Natural killer cell (primary cell): ENCODE results near the gene ATP5F1E. TPM values are rescaled to one million over a fixed set of nuclear protein-coding genes. Genes with fewer than 3 reads are reported as not detected.

Experiments
- ATAC-seq, 3 donors: fragments of 150-1000 bp in 2 of 3; fragments of 200-7000 bp in 1 of 3; cut with Tn5 transposase; 1 replicate in 1 of 3; 2 replicates in 2 of 3; pipeline ENCODE4 v1.10.0; 2021; ENCODE audit warnings: mild to moderate bottlenecking in 2 of 3, moderate library complexity in 2 of 3
- DNase-seq, 2 donors: peaks; one replicate each; pipeline versions ENCODE4 v3.0.0 to v3.0.0-alpha.2; 2013 to 2021; ENCODE audit warnings: mixed read lengths in 1 of 2
- H3K27ac ChIP-seq: one replicate; pipeline ENCODE4 v1.5.1; 2013; ENCODE audit warnings: mild to moderate bottlenecking, low read length
- H3K27me3 ChIP-seq: one replicate; pipeline ENCODE4 v1.6.1; 2013; ENCODE audit warnings: low read length; ENCODE audit not compliant: control insufficient read depth, insufficient read depth
- H3K36me3 ChIP-seq: one replicate; pipeline ENCODE4 v1.6.1; 2013; ENCODE audit warnings: low read length; ENCODE audit not compliant: control insufficient read depth, insufficient read depth
- H3K4me1 ChIP-seq: one replicate; pipeline ENCODE4 v1.6.1; 2013; ENCODE audit warnings: low read length; ENCODE audit not compliant: control insufficient read depth, insufficient read depth
- H3K4me3 ChIP-seq: one replicate; pipeline ENCODE4 v1.5.1; 2013; ENCODE audit warnings: low read length
- H3K9me3 ChIP-seq: one replicate; pipeline ENCODE4 v1.6.1; 2013; ENCODE audit warnings: low read length; ENCODE audit not compliant: control insufficient read depth, insufficient read depth
- H3K27ac Mint-ChIP-seq, 2 donors: one replicate each; pipeline ENCODE4 v1.8.0; 2022; ENCODE audit warnings: mild to moderate bottlenecking in 2 of 2, mixed read lengths in 2 of 2, moderate library complexity in 1 of 2
- H3K27me3 Mint-ChIP-seq, 2 donors: one replicate each; pipeline ENCODE4 v1.8.0; 2022; ENCODE audit warnings: low read depth in 2 of 2, mixed read lengths in 2 of 2
- H3K36me3 Mint-ChIP-seq: one replicate; pipeline ENCODE4 v1.8.0; 2022; ENCODE audit warnings: mixed read lengths
- H3K4me1 Mint-ChIP-seq, 2 donors: one replicate each; pipeline ENCODE4 v1.8.0; 2022; ENCODE audit warnings: mixed read lengths in 2 of 2
- H3K4me3 Mint-ChIP-seq: one replicate; pipeline ENCODE4 v1.8.0; 2022; ENCODE audit warnings: mild to moderate bottlenecking, moderate library complexity, mixed read lengths
- H3K9me3 Mint-ChIP-seq, 2 donors: one replicate each; pipeline ENCODE4 v1.8.0; 2022; ENCODE audit warnings: mixed read lengths in 2 of 2
- WGBS: methylation state at CpG from one replicate; pipeline ENCODE4 v1.1.7; 2013; ENCODE audit warnings: missing lambda C conversion rate; ENCODE audit not compliant: insufficient coverage; 5-methylcytosine and 5-hydroxymethylcytosine counted together
- intact Hi-C: fragments of 100-400 bp; cut with micrococcal nuclease; formaldehyde crosslinking; loops from one replicate; pipeline ENCODE4 v1.14.2; 2022
- total RNA-seq, 4 donors: library from RNA; stranded (reverse); fragments of 120-200 nt in 1 of 4; gene quantifications; one replicate each; pipeline versions ENCODE4 v1.2.3 to v1.2.4, GENCODE V29; 2013 to 2022
- TF ChIP-seq, protein P1 (sequence below): fragments of 200-600 bp; IDR thresholded peaks from one replicate; pipeline ENCODE4 v1.8.0; 2022; ENCODE audit warnings: antibody characterized with exemption

ATP5F1E gene
- total RNA-seq, 3 donors from 2014 or later (not counting 1 experiment from before 2014, with no cell fraction given): 45.9 to 58.0 (median 50.8) TPM

DNA sequence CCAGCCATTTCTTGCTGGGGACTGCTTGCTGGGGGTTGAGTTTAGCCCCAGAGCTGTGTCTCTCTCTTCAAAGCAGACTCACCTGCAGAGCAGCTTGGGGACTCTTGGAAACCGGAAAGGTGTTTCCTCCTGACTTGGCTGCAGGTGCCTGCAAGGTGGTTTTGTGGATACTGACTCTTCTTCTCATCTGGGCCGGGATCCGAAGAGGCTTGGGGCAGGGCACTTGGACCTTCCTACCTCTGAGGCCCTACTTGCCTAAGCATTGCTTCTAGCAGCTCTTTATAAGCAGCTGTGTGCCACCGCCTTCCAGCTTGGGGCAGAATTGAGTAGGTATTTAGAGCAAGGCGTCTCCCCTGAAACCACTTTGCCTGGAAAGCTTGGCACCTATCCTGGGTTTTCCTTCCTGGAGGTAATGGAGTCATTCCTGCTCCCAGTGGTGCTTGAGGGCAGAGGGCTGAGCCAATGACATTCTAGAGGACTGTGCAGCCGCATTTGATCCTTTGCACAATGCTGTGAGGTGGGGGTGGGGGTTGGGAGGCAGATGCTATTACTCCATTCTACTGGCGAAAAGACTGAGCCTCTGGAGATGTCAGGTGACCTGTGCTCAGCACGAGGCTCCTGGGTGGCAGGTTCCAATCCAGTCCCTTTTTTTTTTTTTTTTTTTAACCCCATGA lies 21.7 kb downstream of the ATP5F1E start:
- Histone ChIP-seq H3K9me3 (no peaks in the 10 kb centered on the region), H3K4me1 (peaks cover 48% of the 10 kb centered on the region), H3K27me3 (no peaks in the 10 kb centered on the region), H3K4me3 (no peak overlapping the region), H3K27ac (no peak overlapping the region), H3K36me3 (no peaks in the 10 kb centered on the region)
- H3K27ac Mint-ChIP-seq: no peak overlapping the region
- 88% methylated on average over 8 of the region's 8 CpGs for WGBS
- DNase-seq (peak in 1 of 2 donors; percentile 8), ATAC-seq (no peak)
- no peak overlapping the region for H3K4me3 Mint-ChIP-seq
- no peaks in the 10 kb centered on the region for H3K9me3 Mint-ChIP-seq
- H3K27me3 Mint-ChIP-seq: no peaks in the 10 kb centered on the region
- peaks cover 32 to 41% of the 10 kb centered on the region in 2 donors for H3K4me1 Mint-ChIP-seq
- H3K36me3 Mint-ChIP-seq: no peaks in the 10 kb centered on the region
- intact Hi-C loops: no loop called here
- TF ChIP-seq, protein P1, sequence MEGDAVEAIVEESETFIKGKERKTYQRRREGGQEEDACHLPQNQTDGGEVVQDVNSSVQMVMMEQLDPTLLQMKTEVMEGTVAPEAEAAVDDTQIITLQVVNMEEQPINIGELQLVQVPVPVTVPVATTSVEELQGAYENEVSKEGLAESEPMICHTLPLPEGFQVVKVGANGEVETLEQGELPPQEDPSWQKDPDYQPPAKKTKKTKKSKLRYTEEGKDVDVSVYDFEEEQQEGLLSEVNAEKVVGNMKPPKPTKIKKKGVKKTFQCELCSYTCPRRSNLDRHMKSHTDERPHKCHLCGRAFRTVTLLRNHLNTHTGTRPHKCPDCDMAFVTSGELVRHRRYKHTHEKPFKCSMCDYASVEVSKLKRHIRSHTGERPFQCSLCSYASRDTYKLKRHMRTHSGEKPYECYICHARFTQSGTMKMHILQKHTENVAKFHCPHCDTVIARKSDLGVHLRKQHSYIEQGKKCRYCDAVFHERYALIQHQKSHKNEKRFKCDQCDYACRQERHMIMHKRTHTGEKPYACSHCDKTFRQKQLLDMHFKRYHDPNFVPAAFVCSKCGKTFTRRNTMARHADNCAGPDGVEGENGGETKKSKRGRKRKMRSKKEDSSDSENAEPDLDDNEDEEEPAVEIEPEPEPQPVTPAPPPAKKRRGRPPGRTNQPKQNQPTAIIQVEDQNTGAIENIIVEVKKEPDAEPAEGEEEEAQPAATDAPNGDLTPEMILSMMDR: no peak

DNA sequence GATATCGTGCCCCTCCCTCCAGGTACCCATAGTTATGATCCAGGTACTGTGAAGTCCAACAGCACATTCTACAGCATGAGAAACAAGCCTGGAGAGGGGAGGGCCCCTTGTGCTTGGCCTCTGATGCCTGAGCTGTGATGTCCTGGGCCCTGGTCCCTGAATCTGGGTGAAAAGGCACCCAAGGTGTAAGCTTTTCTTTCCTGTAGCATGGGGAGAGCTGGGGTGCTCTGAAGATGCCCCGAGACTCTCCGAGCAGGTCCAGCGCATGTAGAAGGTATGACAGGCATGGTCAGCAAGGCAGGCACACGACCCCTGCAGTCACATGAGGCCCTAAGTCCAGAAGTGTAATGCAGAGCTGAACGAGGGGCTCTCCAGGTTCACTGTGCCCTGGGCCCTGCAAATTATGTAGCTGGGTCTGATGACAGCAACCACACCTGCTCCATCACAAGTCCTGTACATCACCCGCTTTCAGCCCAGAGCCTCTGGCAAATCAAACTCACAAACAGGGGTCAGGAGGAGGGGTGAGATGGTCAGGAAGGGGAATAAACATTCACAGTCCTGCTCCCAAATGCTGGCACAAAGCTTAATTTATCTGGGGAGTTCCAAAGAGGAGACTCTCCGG lies 23.3 kb downstream of the ATP5F1E start:
- H3K27me3 Mint-ChIP-seq: no peaks in the 10 kb centered on the region
- intact Hi-C loops: no loop called here
- H3K27ac ChIP-seq: peak overlapping the region; percentile 31
- H3K36me3 ChIP-seq: peaks cover under 1% of the 10 kb centered on the region
- peak overlapping the region; percentile 9 for H3K4me3 Mint-ChIP-seq
- no peaks in the 10 kb centered on the region for H3K9me3 ChIP-seq
- no peak overlapping the region for H3K4me3 ChIP-seq
- peaks cover 32 to 49% of the 10 kb centered on the region in 2 donors for H3K4me1 Mint-ChIP-seq
- TF ChIP-seq, protein P1: no peak
- H3K27ac Mint-ChIP-seq: no peak overlapping the region
- ATAC-seq (no peak), DNase-seq (no peak)
- H3K36me3 Mint-ChIP-seq: no peaks in the 10 kb centered on the region
- H3K4me1 ChIP-seq: peaks cover 52% of the 10 kb centered on the region
- H3K9me3 Mint-ChIP-seq: no peaks in the 10 kb centered on the region
- WGBS: 94% methylated on average over 7 of the region's 8 CpGs
- H3K27me3 ChIP-seq: no peaks in the 10 kb centered on the region

DNA sequence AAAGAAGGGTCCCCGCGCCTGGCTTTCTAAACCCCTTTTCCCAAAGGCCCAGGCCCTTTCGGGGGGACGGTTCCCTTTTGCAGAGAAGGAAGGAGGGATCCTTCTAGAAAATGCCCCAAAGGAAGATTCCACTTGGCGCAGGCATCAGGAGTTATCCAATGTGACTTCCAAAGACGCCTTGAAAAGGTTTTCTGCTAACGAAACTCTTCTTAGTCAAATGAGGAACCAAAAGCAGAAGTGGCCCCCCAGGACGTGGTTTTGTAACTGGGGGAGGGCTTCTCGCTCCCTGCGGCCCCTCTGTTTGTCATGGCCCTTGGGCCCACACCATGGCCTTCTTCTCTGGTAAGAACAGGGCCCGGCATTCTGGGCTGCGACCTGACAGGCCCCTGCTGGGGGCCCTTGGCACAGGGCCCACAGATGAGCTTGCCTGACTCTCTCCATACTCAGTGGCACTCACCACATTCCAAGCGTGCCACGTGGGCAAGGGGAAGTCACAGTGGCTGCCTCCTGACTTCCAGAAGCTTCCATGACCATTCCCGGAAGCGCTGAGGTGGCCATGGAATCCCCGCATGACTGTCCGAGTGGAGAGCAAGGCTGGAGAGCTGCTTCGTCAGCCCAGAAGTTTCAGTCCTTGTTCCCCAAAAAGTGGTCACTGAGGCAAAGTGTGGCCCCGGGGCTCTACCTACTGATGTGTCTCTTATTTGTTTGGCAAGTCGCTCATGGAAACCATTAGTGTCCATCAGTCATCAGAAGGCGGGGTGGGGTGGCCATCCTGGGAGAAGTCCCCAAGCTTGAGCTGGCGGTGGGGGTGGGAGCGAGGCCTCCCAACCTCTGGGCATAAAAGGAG lies 24.2 kb downstream of the ATP5F1E start:
- Mint-ChIP-seq H3K27me3 (no peaks in the 10 kb centered on the region), H3K27ac (peak overlapping the region in 1 of 2 donors; percentile 88), H3K4me3 (peak overlapping the region; percentile 87), H3K9me3 (no peaks in the 10 kb centered on the region), H3K36me3 (no peaks in the 10 kb centered on the region), H3K4me1 (peaks cover 28 to 50% of the 10 kb centered on the region in 2 donors)
- peak overlapping the region; percentile 55 for H3K4me3 ChIP-seq
- peak overlapping the region; percentile 80 for H3K27ac ChIP-seq
- ATAC-seq (peak in 1 of 3 donors; percentile 26), DNase-seq (peak in 1 of 2 donors; percentile 16)
- TF ChIP-seq, protein P1: no peak
- H3K36me3 ChIP-seq: peaks cover 3% of the 10 kb centered on the region
- H3K4me1 ChIP-seq: peaks cover 55% of the 10 kb centered on the region
- H3K27me3 ChIP-seq: no peaks in the 10 kb centered on the region
- WGBS: 63% methylated on average over 22 of the region's 24 CpGs
- intact Hi-C loops: no loop called here
- no peaks in the 10 kb centered on the region for H3K9me3 ChIP-seq
